HG02678 (cell line): Measurements from ENCODE around the gene PGGT1B.

ENCODE experiments used
- ATAC-seq: cut with Tn5 transposase; IDR thresholded peaks from one replicate; pipeline ENCODE4 v1.9.1; 2021; ENCODE audit warnings: mild to moderate bottlenecking, moderate library complexity; ENCODE audit not compliant: unreplicated experiment

Gene PGGT1B

GRCh38 chr5:115181757-115182156, 80.9 kb downstream of the PGGT1B start:
- ATAC-seq: no peak

GRCh38 chr5:115180165-115180709, 82.4 kb downstream of the PGGT1B start:
- peak; percentile 69 for ATAC-seq

DNA sequence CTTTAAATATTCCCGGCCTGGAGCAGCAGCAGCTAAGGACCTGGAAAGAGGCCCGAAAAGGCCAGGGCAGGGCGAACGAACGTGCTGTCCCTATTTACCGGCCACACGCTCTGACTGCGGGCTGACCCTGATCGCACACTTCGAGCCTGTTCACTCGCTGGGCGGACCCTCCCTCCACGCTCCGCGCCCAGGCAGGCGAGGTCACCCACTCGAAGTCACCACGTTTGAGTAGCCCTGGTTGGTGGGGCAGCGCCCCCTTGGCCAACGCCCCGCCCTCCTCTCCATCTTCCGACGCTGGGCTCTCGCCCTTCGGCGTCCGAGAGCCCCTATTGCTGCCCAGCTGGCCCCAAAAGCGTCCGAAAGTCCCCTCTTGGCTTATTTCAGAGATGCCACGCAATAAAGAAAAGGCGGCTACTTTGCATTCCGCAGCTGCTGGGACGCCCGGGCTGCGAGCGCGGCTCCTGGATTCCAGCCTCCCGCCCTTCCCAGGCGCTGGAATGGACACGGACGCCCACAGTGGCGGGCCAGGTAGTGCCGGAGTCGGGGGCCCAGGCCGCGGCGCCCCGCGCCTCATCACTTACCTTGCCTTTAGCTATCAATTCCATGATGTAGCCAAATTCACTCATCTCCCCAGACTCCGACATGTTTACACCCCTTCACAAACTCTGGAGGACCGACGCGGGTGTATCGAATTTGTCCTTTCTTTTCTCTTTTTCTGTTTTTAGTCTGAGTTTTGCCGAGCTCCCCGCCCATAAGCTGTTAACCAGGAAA, 83.1 kb downstream of the PGGT1B start:
- peak; percentile 35 for ATAC-seq

GRCh38 chr5:115179030-115179393, 83.7 kb downstream of the PGGT1B start:
- no peak for ATAC-seq

DNA sequence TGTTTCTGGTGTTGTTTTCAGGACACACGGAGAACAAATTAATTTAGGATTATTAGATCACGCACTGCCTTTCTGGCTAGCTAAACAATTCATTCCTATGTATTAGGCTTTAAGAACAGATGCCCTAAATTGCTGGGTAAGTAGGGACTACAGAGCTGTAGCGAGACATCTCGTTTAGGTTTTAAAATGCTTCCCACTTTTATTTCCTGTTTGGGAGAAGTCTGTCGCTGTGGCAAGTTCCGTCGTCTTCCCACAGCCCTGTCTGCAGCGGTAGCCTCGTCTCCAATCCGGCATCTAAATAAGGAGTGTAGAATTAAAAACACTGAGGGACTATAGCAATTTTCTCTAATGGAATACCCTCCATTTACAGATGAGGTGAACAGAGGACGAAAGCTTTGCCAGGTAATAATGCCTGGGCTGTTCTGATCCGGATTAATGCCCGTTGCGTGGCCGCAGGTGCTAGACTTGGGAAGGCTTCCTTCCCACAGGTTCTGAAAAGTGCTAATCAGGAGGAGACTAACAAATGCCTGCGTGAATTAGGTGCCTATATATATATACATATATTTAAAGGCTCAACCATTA, 91.7 kb downstream of the PGGT1B start:
- ATAC-seq: no peak

DNA sequence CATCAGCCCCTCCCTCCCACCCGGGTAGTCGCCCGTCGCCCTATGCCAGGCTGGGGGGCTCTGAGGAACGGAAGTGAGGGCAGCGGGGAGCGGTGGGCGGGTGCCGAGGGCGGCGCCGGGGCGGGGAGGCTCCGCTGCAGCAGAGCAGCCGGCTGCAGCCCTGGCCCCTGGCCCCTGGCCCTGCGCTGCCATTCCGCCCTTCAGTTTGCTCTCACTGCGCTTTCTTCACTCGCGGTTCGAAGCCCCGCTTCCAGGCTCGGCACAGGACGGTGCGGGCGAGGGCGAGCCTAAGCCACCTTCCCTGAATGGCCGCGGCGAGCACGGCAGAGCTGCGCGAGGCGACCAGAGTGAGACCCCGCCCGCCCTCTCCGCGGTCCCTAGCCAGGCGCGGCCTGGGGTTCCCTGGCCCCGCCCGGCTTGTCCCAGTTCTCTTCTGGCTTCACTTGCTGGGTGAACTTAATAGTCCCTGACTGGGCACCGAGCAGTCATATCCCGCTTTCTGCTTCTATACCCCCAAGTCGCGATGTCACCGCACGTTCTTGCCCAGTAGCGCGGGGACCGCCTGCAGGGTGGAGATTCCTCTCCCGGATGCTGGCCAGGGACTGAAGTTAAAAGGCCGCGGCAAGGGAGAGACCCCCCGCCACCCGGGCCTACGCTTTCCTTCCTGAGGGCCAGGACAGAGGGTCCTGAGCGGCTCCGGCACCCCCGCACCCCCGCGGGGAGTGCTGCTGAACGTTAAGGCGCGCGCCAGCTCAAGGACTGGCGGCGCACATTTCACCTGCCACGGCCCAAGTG, 92.3 kb downstream of the PGGT1B start:
- ATAC-seq: peak; percentile 56

DNA sequence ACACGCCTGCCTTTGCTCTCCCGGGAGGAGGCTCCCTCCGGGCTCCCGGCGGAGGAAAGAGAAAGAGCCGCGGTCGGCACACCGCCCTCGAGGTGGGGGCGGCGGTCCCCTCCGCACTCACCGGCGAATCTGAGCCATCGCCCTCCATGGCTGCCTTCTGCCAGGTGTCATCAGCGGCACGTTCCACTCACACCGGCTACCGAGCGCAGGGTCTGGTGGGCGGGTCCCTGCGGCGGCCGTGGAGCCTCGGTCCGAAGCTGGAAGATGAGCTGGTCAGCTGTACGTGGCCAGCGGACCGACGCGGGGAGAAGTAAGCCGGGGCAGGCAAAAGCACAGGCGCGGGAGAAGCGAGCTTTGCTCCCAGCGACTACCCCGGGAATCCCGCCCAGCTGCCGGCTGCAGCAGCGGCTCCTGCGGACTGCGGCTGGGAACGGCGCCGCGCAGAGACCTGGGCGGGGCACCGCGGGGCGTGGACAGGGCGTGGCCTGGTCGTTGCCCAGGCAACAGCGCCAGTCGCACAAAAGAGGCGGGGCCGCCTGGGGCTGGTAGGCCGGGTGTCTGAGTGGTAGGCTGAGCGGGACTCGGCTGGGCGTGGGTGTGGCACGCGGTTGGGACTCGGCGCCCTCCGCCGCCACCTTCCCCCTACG, 93.1 kb downstream of the PGGT1B start, which contains the start of gene TRIM36:
TRIM36 (minus strand) TSS at position 422 of the 647 bp plus-strand sequence; CDS start at position 148, 274 bp downstream.
- ATAC-seq: peak; percentile 96

GRCh38 chr5:115168829-115169486, 93.7 kb downstream of the PGGT1B start:
- peak; percentile 12 for ATAC-seq

DNA sequence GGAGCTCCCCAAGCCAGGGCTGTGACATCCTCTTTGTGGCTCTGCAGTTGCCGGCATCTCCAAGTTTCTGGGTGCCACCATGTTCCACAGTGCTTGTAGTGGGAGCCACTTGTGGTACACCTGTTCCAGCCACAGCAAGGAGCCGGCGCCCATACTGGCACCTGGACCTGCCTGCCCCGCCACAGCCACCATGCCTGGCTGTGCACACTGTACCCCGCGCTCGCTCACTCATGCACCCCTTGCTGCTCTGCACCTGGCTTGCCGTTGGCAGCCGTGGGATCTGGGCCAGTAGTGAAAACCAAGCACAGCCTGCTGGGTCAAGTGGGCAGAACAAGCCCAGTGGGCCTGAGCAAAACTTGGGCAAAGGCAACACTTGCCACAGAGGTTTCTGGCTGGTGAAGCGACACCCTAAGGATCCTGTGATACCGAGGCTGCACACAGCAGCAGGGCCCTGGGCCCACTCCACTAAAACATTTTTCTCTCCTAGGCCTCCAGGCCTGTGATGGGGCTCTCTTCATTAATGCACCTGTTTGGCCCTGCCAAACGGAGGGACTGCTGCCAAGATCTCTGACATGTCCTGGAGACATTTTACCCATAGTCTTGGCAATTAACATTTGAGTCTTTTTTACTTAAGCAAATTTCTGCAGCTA, 95.8 kb downstream of the PGGT1B start:
- ATAC-seq: no peak

GRCh38 chr5:115165790-115166189, 96.9 kb downstream of the PGGT1B start:
- ATAC-seq: no peak

- no peak for ATAC-seq
These were observed 101.7 kb downstream of the PGGT1B start for GRCh38 chr5:115160975-115161475.
